ENCODE results near the gene NR2E3.

- TF ChIP-seq CTCF (conservative IDR thresholded peaks at IDR 0.05; ENCODE audit: low read length) (no peak), EZH2phosphoT487 (IDR thresholded peaks at IDR 0.05; ENCODE audit: borderline replicate concordance) (no peak)
These were observed 3.2 kb upstream of the NR2E3 start for GRCh38 chr15:71807125-71807629.
